ENCODE measurements around the gene BTBD9.
"Not testable (repeated sequence)": the region's sequence is repeated elsewhere in the genome, so short reads cannot be mapped to it uniquely, and the experiment has no call there.

Gene BTBD9

DNA sequence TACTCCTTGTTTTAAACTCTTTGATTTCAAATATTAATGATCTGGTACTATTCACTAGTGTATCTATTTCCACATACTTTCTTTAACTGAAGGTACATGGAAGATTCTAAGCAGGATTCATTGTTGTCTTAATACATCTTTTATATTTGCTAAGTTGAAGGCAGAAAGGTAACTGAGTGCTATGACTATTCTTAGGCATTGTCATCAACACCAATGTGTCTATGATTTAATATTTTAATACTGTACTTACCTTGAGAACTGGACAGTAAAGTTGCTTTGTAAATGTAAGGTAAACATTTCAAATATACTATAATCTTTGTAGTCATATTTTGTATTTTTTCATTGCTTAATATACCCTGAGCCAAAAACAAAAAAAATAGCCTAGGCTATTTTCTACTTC lies 8.9 kb upstream of the BTBD9 start:
- no peak for DNase-seq

GRCh38 chr6:38646166-38646878 lies 6.6 kb upstream of the BTBD9 start:
- DNase-seq: no peak

DNA sequence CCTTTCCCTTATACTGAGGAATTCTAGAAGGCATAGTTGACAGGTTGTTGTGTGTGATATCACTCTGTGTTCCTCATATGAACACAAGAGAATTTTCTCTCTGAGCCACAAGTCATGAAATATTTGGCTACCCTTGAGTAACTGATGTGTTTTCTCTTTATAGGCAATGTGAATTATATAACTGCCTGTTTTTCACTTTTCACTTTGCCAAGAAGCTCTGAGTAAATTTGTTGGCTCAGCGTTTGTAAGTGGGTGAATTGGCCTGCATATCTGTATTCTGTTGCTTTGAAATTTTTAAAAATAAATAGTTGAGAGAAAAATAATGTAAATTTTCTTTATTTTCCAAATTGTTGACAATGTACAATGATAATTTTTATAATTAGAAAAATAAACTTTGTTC lies 5.2 kb upstream of the BTBD9 start:
- DNase-seq: peak; percentile 73

DNA sequence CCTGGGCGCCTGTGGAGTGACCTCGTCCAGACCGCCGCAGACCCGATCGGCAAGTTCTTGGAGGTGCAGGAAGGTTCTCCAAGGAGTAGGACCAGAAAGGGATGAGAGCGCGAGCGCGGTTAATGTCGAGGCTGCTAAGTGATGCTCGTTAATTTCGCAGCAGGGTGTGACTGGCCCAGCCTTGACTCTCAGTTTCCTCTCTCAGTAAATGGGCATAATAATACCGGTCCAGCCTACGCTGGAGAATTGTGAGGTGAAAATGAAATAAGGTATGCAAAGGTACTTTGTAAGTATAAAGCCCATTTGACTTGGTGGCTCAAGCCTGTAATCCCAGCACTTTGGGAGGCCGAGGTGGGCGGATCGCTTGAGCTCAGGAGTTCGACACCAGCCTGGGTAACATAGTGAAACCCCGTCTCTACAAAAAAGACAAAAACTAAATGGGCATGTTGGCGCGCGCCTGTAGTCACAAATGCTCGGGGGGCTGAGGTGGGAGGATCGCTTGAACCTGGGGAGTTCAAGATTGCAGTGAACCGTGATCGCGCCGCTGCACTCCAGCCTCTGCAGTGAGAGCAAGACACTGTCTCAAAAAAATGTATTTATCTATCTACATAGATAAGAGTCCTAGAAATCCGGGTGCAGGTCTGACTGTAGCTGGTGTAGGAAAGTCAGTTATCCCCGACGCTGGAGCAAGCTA lies 634 bp upstream of the BTBD9 start:
- no peak for DNase-seq

DNA sequence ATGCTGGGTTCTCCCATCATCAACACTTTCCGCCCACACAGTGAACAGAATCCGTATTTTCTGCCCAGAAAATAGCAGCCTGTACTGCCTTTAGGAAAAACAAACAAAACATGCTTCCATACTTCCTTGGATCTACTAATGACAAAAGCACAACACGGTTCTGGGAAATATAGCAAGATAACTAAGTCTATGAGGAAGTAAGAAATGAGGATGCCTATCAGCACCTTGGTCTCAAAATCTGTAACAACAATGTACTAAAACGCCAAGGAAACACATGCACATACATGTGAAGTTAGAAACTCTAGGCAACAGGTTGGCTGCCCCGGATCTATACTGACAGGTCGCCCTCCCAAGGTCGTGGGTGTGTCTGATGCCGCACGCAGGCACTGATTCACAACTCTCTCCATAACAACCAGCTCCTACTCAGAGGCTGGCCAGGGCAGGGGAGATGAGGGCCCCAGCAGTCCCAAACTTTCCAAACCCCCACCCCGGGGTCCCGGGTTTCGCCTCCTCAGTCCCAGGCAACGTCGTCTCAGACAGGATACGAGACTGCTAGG lies 710 bp downstream of the BTBD9 start:
- DNase-seq: peak; percentile 42

DNA sequence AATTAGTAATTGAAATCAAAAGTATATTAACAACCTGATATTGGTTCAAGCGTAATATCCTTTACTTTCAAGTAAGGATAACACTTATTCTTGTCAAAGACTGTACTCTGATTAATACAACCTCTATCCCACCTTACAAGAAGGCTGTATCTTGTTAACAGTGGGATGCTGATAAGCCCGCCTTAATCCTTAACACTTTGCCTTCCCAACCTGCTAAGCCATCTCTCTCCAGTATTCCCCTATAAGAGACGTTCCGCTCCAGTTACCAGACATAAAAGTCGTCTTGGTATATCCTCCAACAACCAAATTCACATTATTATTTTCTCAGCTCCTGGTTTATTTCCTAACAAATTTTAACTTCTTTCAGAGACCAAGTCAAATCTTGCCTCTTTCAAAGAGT lies 2.0 kb downstream of the BTBD9 start:
- no peak for DNase-seq

DNA sequence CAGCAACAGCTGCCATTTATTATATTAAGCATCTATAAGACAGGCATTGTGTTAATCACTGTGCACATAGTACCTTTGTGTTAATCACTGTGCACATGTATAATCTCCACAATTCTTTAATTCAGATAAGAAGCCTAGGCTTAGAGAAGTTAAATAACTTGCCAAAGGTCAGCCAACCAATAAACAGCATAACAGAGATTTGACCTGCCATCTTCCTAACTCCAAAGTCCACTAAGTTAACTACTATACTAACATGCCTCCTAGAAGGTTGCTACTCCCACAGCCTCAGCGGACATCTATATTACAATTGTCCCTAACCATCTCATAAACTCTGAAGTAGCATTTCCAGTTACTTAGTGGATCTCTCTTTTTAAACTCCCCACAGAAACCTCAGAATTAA lies 3.7 kb downstream of the BTBD9 start:
- DNase-seq: no peak

GRCh38 chr6:38634518-38634917 lies 5.2 kb downstream of the BTBD9 start:
- DNase-seq: no peak

GRCh38 chr6:38632490-38632889 lies 7.2 kb downstream of the BTBD9 start:
- DNase-seq: no peak

GRCh38 chr6:38631186-38631783 lies 8.4 kb downstream of the BTBD9 start:
- DNase-seq: no peak

DNA sequence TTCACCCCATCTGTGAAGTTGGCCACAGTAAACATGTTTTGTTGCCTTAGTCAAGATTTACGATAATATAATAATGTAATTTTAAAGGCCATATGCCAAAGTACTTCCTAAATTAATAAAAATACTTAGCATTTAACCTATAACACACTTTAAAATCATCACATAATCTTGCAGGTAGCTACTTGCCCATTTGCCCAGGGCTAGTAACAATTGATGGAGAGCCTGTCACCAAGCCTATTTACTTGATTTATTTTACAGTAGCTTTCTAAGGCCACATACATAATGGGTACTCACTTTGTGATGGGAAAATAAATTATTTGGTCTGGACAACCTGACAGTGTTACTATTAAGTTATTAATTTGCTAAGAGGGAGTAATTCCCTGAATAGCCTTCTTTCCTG lies 14.5 kb downstream of the BTBD9 start:
- no peak for DNase-seq

GRCh38 chr6:38619342-38619741 lies 20.4 kb downstream of the BTBD9 start:
- not testable (repeated sequence) for DNase-seq

GRCh38 chr6:38618301-38618700 lies 21.4 kb downstream of the BTBD9 start:
- DNase-seq: not testable (repeated sequence)

GRCh38 chr6:38617856-38618255 lies 21.9 kb downstream of the BTBD9 start:
- DNase-seq: no peak

GRCh38 chr6:38612143-38612965 lies 27.4 kb downstream of the BTBD9 start:
- DNase-seq: no peak

GRCh38 chr6:38610050-38610625 lies 29.6 kb downstream of the BTBD9 start:
- no peak for DNase-seq

GRCh38 chr6:38604700-38605099 lies 35.0 kb downstream of the BTBD9 start:
- no peak for DNase-seq

- no peak for DNase-seq
These were observed 35.8 kb downstream of the BTBD9 start for GRCh38 chr6:38603966-38604365.

- DNase-seq: no peak
These were observed 36.2 kb downstream of the BTBD9 start for GRCh38 chr6:38603496-38603895.

DNA sequence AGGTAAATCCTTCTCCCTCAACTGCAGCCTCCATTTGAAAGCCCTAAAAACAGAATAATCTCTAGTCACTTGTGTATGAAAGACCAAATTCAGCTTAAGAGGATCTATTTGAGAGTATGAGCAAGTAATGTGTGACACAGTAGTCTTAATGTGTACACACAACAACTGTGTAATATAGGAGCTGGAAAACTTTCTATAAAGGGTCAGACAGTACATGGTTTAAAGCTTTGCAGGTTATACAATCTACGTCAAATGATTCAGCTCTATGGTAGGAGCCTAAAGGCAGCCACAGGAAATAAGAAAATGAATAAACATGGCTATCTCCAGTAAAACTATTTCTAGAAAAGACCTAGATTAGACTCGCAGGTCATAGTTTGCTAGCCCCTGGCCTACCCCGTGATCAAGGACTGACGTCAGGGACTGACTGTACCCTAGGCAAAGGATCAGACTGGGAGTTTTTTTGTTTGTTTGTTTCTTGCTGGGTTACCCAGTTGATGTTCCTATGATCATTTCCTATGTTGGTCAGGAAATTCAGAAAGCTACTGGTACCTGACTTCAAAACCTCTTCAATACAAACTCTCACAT lies 39.7 kb downstream of the BTBD9 start:
- DNase-seq: no peak

DNA sequence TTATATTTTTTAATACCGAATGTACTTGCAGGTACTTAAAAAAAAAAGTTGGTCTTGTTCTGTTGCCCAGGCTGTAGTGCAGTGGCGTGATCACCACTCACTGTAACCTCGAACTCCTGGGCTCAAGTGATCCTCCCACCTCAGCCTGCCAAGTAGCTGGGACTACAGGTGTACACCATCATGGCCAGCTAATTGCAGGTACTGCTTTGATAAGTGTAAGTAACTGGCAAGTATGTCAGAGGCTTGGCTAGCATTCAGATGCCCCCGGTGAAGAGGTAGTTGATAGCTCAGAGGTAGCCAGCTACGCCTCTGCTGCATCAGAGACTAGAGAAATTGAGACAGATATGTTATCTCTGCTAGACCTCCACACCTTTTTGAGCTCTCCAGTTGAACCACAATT lies 40.5 kb downstream of the BTBD9 start:
- DNase-seq: no peak

DNA sequence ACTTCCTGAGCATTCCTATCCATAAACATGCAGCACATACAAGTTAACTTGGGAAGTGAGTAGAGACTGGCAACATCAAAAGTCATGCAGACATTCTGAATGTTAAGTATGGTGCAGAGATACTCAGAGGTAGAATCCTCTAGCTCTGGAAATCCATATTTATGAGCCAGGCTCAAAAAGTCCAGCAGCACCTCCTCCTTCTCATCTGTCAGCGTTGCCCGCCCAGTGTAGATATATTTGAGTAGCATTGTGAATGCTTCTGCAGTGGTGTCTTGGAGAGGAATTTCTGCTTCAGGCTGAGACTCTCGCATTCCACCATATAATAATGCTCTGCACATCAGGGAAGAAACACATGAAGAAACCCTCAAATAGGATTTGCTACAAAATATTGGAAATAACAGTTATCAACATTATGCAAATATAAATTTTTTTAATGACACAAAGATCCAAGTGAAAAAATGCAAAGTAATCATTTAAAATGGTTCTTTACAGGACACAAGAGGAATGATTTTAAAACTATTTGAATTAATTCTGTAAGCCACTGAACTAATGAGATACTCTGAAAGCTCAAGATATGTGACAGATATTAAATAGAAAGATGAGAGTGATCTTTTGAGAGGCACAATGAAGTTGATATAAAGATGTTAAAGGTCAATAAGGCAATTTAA lies 45.6 kb downstream of the BTBD9 start:
- no peak for DNase-seq
